IPS DF 6.9 (cell line): ENCODE measurements around the gene SGO1.
"Not testable (repeated sequence)": the region's sequence is repeated elsewhere in the genome, so short reads cannot be mapped to it uniquely, and the experiment has no call there.

Experiments used
- DNase-seq: peaks from one replicate; pipeline ENCODE4 v3.0.0-alpha.2; 2013; ENCODE audit warnings: low read depth, low spot score
- H3K27ac ChIP-seq: one replicate; pipeline ENCODE4 v1.5.1; 2013; ENCODE audit warnings: low read length, control low read depth
- H3K27me3 ChIP-seq: 2 replicates; pipeline ENCODE4 v1.6.1; 2013; ENCODE audit warnings: mild to moderate bottlenecking, low read length; ENCODE audit not compliant: control insufficient read depth, insufficient read depth
- H3K36me3 ChIP-seq: 2 replicates; pipeline ENCODE4 v1.6.1; 2013; ENCODE audit warnings: low read length; ENCODE audit not compliant: control insufficient read depth, insufficient read depth
- H3K4me1 ChIP-seq: 2 replicates; pipeline ENCODE4 v1.6.1; 2013; ENCODE audit warnings: low read length; ENCODE audit not compliant: control insufficient read depth, insufficient read depth
- H3K4me3 ChIP-seq: 2 replicates; pipeline ENCODE4 v1.5.1; 2013; ENCODE audit warnings: mild to moderate bottlenecking, low read length
- H3K9me3 ChIP-seq: 2 replicates; pipeline ENCODE4 v1.6.1; 2013; ENCODE audit warnings: low read length, inconsistent platforms; ENCODE audit not compliant: control insufficient read depth, insufficient read depth
- WGBS: extraction: QIAGEN DNeasy Blood & Tissue Kit; methylation state at CpG from one replicate; pipeline ENCODE4 v1.1.7; 2013; ENCODE audit warnings: mixed read lengths, missing lambda C conversion rate; ENCODE audit not compliant: insufficient read length, insufficient coverage; 5-methylcytosine and 5-hydroxymethylcytosine counted together

Gene SGO1

DNA sequence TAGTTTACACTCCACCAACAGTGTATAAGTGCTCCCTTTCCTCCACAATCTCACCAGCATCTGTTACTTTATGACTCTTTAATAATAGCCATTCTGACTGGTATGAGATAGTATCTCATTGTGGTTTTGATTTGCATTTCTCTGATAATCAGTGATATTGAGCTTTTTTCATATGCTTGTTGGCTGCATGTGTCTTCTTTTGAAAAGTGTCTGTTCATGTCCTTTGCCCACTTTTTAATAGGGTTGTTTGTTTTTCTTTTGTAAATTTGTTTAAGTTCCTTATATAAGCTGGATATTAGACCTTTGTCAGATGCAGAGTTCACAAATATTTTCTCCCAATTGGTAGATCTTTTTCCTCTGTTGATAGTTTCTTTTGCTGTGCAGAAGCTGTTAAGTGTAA, 19.9 kb upstream of the SGO1 start:
- H3K9me3 ChIP-seq, H3K27me3 ChIP-seq, H3K4me3 ChIP-seq, H3K4me1 ChIP-seq, H3K27ac ChIP-seq, H3K36me3 ChIP-seq, DNase-seq: not testable (repeated sequence)

DNA sequence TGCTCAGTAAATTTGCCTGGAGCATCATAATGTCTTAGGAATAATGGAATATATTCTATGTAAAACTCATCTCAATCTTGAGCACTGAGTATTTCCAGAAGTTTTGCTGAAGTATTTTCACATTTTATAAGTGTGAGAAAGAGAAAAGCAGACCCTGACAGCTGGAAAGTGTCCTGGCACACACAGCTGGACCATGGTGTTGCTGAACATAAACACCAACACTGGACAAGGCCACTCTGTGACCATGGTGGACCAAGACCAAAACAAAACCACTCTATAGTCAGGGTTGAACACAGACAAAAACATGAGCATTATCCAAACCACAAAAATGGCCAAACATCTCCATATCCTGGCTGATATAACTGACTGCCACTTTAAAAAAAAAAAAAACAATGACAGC, 15.1 kb upstream of the SGO1 start:
- Histone ChIP-seq H3K27me3 (no peaks in the 10 kb centered on the region), H3K4me1 (no peaks in the 10 kb centered on the region), H3K27ac (no peak overlapping the region), H3K9me3 (no peaks in the 10 kb centered on the region), H3K4me3 (no peak overlapping the region), H3K36me3 (no peaks in the 10 kb centered on the region)
- DNase-seq, result no peak

DNA sequence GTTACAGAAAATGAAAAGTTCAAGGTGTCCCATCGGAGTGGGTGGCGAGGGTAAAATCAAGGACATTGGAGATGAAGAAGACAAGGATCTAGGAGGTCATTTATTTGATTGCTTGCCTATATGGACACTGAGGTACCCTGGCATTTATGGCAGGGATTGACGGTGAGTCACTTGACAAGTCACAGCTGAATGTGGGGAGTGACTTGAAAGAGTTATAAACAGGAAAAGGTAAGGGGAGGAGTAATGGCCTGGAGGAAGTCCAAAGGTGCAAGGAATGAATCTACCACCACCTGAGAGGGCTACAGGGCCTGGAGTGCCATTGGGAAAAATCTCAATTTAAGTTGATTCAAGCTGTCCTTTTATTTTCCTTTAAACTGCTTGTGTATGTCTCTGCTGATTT, 11.8 kb upstream of the SGO1 start:
- Histone ChIP-seq H3K4me3 (no peak overlapping the region), H3K27me3 (no peaks in the 10 kb centered on the region), H3K4me1 (no peaks in the 10 kb centered on the region), H3K36me3 (no peaks in the 10 kb centered on the region), H3K27ac (no peak overlapping the region), H3K9me3 (no peaks in the 10 kb centered on the region)
- no peak for DNase-seq
- no CpG with 5 or more reads among the region's 3 CpGs for WGBS

DNA sequence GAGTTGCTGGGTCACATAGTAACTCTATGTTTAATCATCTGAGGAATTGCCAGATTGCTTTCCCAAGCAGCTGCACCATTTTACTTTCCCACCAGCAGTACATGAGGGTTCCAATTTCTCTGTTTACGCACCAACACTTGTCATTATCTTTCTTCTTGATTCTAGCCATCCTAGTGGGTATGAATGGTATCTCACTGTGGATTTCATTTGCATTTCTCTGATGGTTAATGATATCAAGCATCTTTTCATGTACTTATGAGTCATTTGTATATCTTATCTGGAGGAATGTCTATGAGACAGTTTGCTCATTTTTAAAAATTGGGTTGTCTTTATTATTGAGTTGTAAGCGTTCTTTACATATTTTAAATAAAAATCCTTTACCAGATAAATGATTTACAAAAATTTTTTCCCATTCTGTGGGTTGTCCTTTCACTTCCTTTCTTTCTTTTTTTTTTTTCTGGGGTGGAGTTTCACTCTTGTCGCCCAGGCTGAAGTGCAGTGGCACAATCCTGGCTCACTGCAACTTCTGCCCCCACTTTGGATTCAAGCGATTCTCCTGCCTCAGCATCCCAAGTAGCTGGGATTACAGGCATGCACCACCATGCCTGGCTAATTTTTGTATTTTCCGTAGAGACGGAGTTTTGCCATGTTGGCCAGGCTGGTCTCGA, 8.9 kb upstream of the SGO1 start:
- DNase-seq, result no peak

GRCh38 chr3:20190991-20191390, 5.0 kb upstream of the SGO1 start:
- H3K27me3 ChIP-seq, result no peaks in the 10 kb centered on the region
- H3K4me1 ChIP-seq, result no peaks in the 10 kb centered on the region
- H3K27ac ChIP-seq, result no peak overlapping the region
- WGBS, result no CpG with 5 or more reads among the region's 5 CpGs
- H3K9me3 ChIP-seq, result no peaks in the 10 kb centered on the region
- no peak for DNase-seq
- no peaks in the 10 kb centered on the region for H3K36me3 ChIP-seq
- H3K4me3 ChIP-seq, result no peak overlapping the region

More for the DNA sequence above, 8.9 kb upstream of the SGO1 start:
- Histone ChIP-seq H3K4me3 (no peak overlapping the region), H3K27me3 (no peaks in the 10 kb centered on the region), H3K4me1 (no peaks in the 10 kb centered on the region), H3K9me3 (no peaks in the 10 kb centered on the region), H3K36me3 (no peaks in the 10 kb centered on the region), H3K27ac (no peak overlapping the region)
- WGBS, result no CpG with 5 or more reads among the region's 7 CpGs

GRCh38 chr3:20186600-20187004, 596 bp upstream of the SGO1 start:
- WGBS, result no CpG with 5 or more reads among the region's 9 CpGs
- H3K27ac ChIP-seq, result no peak overlapping the region
- no peaks in the 10 kb centered on the region for H3K9me3 ChIP-seq
- peaks cover 2% of the 10 kb centered on the region; the same call in 1 of the 2 replicates for H3K36me3 ChIP-seq
- H3K4me3 ChIP-seq, result peak overlapping the region; percentile 81; the same call in 1 of the 2 replicates
- DNase-seq, result no peak
- no peaks in the 10 kb centered on the region for H3K27me3 ChIP-seq
- H3K4me1 ChIP-seq, result no peaks in the 10 kb centered on the region

- no CpG with 5 or more reads among the region's 12 CpGs for WGBS
These were observed 701 bp downstream of the SGO1 start for GRCh38 chr3:20185331-20185678.

DNA sequence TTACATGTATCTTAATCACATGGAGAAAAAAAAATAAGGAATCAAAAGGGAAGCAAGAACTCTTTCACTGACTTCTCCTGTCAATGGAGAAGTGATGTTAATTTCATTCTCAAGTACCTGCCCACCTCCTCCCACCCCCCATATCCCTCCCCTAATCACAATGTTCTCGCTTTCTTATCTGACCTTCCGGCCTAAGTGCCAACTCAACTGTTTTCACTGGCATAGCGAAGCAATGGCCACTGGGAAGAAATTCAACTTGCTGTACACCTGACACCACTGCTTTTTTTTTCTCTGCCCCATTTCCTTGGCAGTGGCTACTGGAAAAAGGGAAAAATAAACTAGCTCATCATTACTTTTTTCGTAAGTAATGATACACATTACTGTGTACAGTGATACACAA, 3.8 kb downstream of the SGO1 start:
- Histone ChIP-seq H3K27ac (no peak overlapping the region), H3K27me3 (no peaks in the 10 kb centered on the region), H3K4me3 (no peak overlapping the region), H3K9me3 (no peaks in the 10 kb centered on the region), H3K4me1 (no peaks in the 10 kb centered on the region), H3K36me3 (peaks cover 15% of the 10 kb centered on the region; the same call in 1 of the 2 replicates)
- no CpG with 5 or more reads among the region's 4 CpGs for WGBS
- no peak for DNase-seq

More at GRCh38 chr3:20185331-20185678, 701 bp downstream of the SGO1 start:
- DNase-seq, result no peak
- H3K27me3 ChIP-seq, result no peaks in the 10 kb centered on the region
- H3K27ac ChIP-seq, result no peak overlapping the region
- H3K4me1 ChIP-seq, result no peaks in the 10 kb centered on the region
- peak overlapping the region; percentile 81; the same call in 1 of the 2 replicates for H3K4me3 ChIP-seq
- H3K9me3 ChIP-seq, result no peaks in the 10 kb centered on the region
- peaks cover 6% of the 10 kb centered on the region; the same call in 1 of the 2 replicates for H3K36me3 ChIP-seq

DNA sequence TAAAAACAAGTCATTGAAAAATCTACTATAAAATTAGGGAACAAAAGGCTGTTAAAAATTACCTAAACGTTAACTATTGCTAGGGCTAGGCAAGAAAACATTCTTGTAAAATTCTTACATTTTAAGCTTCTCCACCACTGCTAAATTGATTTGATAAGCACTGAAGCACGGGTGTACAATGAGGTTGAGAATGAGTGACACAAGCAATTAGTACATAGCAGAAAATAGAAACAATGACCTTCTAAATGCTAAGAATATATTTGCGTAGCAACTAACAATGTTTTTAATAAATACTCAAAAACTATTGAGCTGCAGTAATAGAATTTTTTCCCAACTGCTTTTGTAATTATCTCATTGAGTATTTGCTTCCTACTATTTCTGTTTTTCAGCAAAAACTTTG, 4.7 kb downstream of the SGO1 start:
- H3K27ac ChIP-seq, result no peak overlapping the region
- no CpG with 5 or more reads among the region's 3 CpGs for WGBS
- no peak for DNase-seq
- no peaks in the 10 kb centered on the region for H3K27me3 ChIP-seq
- no peak overlapping the region for H3K4me3 ChIP-seq
- H3K9me3 ChIP-seq, result no peaks in the 10 kb centered on the region
- H3K4me1 ChIP-seq, result no peaks in the 10 kb centered on the region
- H3K36me3 ChIP-seq, result peaks cover 15% of the 10 kb centered on the region; the same call in 1 of the 2 replicates

- Histone ChIP-seq H3K27ac (no peak overlapping the region), H3K27me3 (no peaks in the 10 kb centered on the region), H3K36me3 (peaks cover 7% of the 10 kb centered on the region; the same call in 1 of the 2 replicates), H3K4me1 (no peaks in the 10 kb centered on the region), H3K9me3 (no peaks in the 10 kb centered on the region), H3K4me3 (no peak overlapping the region)
- no CpG with 5 or more reads among the region's 4 CpGs for WGBS
- no peak for DNase-seq
These were observed 12.1 kb downstream of the SGO1 start for GRCh38 chr3:20173844-20174410.

GRCh38 chr3:20161714-20162113, 24.3 kb downstream of the SGO1 start:
- no CpG with 5 or more reads among the region's 2 CpGs for WGBS

More at GRCh38 chr3:20161714-20162113, 24.3 kb downstream of the SGO1 start:
- Histone ChIP-seq H3K36me3 (peaks cover 2% of the 10 kb centered on the region; the same call in 1 of the 2 replicates), H3K27me3 (no peaks in the 10 kb centered on the region), H3K27ac (no peak overlapping the region), H3K9me3 (no peaks in the 10 kb centered on the region), H3K4me1 (no peaks in the 10 kb centered on the region), H3K4me3 (no peak overlapping the region)
- DNase-seq, result no peak
